Epithelial cell of esophagus (primary cell): Measurements from ENCODE around the gene LRRC8B.

Experiments
- DNase-seq: peaks from one replicate; pipeline ENCODE4 v3.0.0; 2010; ENCODE audit warnings: low read depth
- H3K4me3 ChIP-seq: 2 replicates; pipeline ENCODE4 v1.5.1; 2011; ENCODE audit warnings: mild to moderate bottlenecking, low read length, control low read depth
- TF ChIP-seq, protein P1 (sequence below): IDR thresholded peaks from 2 replicates; pipeline ENCODE4 v1.5.1; 2011; ENCODE audit warnings: low read depth, mild to moderate bottlenecking, low read length, control low read depth, inconsistent platforms; ENCODE audit not compliant: insufficient read depth; ENCODE audit errors: missing control alignments

Gene LRRC8B

DNA sequence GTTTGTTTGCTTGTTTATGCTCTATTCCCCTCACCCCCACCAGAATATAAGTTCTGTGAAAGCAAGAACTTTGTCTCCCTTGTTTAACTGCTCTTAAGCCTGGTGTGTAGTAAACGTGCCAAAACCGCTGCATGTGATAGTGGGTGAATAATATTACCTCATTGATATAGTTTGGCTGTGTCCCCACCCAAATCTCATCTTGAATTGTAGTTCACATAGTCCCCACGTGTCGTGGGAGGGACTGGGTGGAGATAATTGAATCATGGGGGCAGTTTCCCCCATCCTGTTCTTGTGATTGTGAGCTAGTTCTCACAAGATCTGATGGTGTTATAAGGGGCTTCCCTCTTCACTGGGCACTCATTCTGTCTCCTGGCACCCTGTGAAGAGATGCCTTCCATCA lies 7.6 kb downstream of the LRRC8B start:
- TF ChIP-seq, protein P1, sequence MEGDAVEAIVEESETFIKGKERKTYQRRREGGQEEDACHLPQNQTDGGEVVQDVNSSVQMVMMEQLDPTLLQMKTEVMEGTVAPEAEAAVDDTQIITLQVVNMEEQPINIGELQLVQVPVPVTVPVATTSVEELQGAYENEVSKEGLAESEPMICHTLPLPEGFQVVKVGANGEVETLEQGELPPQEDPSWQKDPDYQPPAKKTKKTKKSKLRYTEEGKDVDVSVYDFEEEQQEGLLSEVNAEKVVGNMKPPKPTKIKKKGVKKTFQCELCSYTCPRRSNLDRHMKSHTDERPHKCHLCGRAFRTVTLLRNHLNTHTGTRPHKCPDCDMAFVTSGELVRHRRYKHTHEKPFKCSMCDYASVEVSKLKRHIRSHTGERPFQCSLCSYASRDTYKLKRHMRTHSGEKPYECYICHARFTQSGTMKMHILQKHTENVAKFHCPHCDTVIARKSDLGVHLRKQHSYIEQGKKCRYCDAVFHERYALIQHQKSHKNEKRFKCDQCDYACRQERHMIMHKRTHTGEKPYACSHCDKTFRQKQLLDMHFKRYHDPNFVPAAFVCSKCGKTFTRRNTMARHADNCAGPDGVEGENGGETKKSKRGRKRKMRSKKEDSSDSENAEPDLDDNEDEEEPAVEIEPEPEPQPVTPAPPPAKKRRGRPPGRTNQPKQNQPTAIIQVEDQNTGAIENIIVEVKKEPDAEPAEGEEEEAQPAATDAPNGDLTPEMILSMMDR: no peak
- no peak for DNase-seq
- no peak overlapping the region for H3K4me3 ChIP-seq

DNA sequence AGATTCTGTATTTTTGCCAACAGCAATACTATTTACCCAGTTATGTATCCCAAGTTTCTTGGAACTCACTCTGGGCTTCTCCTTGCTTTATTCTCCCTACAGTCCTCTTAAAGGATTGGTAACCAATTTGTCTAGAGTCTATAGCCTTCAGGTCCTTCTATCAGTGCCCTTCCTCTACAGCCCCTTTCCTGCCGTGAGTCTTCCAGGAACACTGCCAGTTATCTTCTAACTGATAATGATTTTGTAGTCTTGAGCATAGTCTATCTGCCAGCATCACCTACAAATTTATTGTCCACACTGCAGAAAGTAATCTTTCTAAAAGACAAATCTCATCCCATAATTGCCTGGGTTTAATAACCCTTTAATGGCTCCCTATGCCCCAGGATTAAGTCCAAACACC lies 8.2 kb downstream of the LRRC8B start:
- TF ChIP-seq, protein P1: no peak
- no peak for DNase-seq
- H3K4me3 ChIP-seq: no peak overlapping the region

DNA sequence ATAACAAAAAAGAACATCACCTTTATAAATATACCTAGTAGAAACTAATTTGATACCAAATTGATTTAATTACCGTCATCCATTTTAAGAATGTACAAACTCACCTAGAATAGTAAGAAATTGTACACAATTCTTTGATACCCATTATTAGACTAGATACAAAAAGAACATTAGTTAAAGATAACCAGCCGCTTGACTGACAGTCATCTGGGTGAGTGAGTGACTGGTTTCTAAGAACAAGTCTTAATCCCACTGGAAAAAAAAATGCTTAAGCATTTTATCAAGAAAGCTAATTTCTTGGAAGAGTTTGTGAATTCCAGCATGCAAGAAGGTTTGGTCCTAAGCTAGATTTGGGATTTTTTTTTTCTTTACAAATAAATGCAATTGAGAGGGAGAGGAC lies 10.9 kb downstream of the LRRC8B start:
- no peak overlapping the region for H3K4me3 ChIP-seq
- DNase-seq: no peak
- TF ChIP-seq, protein P1: no peak

DNA sequence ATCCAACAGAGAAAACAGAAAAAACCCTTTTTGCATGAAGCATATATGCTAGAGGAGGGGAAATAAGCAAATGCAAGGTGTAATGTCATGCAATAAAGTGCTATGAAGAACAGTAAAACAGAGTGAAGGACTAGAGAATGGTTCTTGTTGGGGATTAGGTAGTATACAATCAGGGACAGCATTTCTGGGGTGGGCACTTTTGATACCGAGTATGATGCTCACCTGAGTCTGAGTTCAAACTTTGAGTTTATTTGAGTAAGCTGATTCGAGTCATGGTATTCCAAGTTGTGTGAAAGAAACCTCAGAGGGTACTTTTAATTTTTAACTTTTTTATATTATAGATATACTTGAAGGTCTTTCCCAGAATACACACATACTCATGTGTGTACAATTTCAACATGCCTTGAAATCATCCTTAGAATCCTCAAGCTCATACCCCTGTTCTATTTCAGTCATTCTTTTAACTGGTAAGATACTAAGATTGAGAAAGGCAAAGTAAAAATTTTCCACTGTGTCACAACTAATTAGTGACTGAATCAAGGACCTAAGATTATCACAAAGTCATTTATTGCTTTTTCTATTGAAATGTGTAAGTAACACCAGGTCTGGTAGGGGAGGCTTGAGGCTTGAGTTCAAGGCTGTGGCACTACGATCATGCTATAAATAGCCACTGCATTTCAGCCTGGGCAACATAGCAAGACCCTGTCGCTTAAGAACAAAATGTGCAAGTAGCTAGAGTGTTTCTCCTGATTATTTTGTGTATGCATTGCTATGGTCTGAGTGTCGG lies 12.1 kb downstream of the LRRC8B start:
- no peak for DNase-seq
- no peak overlapping the region for H3K4me3 ChIP-seq
- TF ChIP-seq, protein P1: no peak

DNA sequence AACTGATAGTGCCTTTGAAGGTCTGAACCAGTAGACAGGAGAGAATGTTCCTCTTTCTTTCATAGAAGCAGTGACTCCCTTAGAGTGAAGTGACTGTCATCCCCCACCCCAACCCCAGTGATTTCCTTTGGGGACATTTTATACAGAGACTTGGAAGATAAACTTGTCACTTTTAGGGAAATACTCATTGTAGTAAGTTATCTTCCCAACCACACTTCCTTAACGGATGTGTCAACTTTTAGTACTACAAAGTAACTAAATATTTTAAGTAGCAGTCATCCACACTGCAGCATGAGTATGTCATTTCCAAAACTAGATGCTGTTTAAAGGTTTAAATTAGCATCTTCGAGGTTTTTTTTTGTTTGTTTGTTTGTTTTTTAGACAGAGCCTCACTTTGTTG lies 13.7 kb downstream of the LRRC8B start:
- H3K4me3 ChIP-seq: no peak overlapping the region
- TF ChIP-seq, protein P1: no peak
- no peak for DNase-seq

DNA sequence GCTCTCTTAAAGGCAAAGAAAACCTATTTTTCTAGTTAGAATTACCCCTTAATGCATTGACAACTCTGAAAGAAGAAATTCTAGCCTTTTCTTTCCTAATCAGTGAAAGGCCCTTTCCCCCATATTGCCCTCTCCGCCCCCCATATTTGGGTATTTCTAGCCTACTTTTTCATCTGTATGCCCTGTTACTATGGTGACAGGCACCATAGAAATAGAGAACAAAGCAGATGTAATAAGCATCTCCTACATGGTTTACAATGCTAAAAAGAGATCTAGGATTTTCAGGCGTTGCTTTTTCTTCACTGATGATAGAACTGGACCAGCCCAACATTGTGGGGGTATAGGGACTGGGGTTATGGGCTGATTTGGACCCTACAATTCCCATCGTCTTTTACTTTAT lies 14.5 kb downstream of the LRRC8B start:
- DNase-seq: no peak
- H3K4me3 ChIP-seq: no peak overlapping the region
- TF ChIP-seq, protein P1: no peak

DNA sequence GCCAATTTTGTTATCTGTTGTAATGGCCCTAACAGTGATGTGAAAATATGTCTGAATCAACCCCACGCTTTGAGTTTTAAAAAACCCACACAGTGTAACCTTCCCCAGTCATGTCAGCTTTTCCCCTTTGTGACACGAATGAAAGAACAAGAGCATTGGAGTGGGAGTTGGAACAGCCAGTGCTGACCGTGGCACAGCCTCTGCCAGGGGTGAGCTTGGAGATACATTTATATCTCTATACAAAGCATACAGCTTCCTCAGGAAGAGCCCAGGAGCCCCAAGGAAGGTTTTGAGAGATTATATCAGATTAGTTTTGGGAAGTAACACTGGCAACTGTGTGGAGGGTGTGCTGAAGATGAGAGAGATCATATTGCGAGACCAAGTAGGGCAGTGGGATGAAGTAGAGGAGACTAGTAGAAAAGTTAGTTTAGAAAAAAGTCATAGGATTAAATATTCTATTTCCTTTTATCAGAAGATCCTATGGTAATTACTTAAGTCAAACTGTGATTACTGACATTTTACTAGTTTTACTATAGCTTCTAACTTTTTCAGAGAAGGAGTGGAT lies 15.9 kb downstream of the LRRC8B start:
- no peak for DNase-seq
- TF ChIP-seq, protein P1: no peak
- H3K4me3 ChIP-seq: no peak overlapping the region
